Mammary epithelial cell (primary cell): ENCODE measurements around the gene STK24.

Experiments used
- CTCF ChIP-seq, 2 donors: IDR thresholded peaks in 1 of 2; conservative IDR thresholded peaks in 1 of 2; 2 replicates each; pipeline ENCODE4 v1.5.1; 2011 to 2012; ENCODE audit warnings: inconsistent platforms in 2 of 2, low read length in 2 of 2, mild to moderate bottlenecking in 2 of 2, control low read depth in 1 of 2, low read depth in 1 of 2; ENCODE audit not compliant: insufficient read depth in 1 of 2; ENCODE audit errors: extremely low read depth in 1 of 2
- EZH2 ChIP-seq: IDR thresholded peaks from 2 replicates; pipeline ENCODE4 v1.6.1; 2012; ENCODE audit warnings: low read length, inconsistent platforms, borderline replicate concordance

- TF ChIP-seq CTCF (conservative IDR thresholded peaks at IDR 0.05 in 1 of 2, IDR thresholded peaks at IDR 0.05 in 1 of 2; ENCODE audit: extremely low read depth in 1 of 2, insufficient read depth in 1 of 2, low read depth in 1 of 2, low read length in 2 of 2): no peak
- no peak for TF ChIP-seq EZH2
These were observed 109.5 kb downstream of the STK24 start for GRCh38 chr13:98467263-98467985.
